ENCODE measurements around the gene OGFOD2. TPM values are rescaled to one million over a fixed set of nuclear protein-coding genes. Genes with fewer than 3 reads are reported as not detected.

Gene OGFOD2
- total and polyA plus RNA-seq, 2 of the 13 experiments (the other 11 are each of a cell fraction or from before 2014, with no cell fraction given) = 13.2 to 14.6 TPM

- peak; percentile 55; the same call in 1 of the 2 replicates for TF ChIP-seq UBTF (CRISPR knock-in tag; IDR thresholded peaks at IDR 0.05)
- TF ChIP-seq RFXAP (CRISPR knock-in tag; IDR thresholded peaks at IDR 0.05; ENCODE audit: borderline replicate concordance) = no peak
- TF ChIP-seq GATA4 (IDR thresholded peaks at IDR 0.05; ENCODE audit: borderline replicate concordance, low read depth) = no peak
- TF ChIP-seq ZNF274 (CRISPR knock-in tag; IDR thresholded peaks at IDR 0.05) = no peak
- TF ChIP-seq DRAP1 (CRISPR knock-in tag; IDR thresholded peaks at IDR 0.05) = no peak
- TF ChIP-seq ZFP91 (CRISPR knock-in tag; IDR thresholded peaks at IDR 0.05; ENCODE audit: borderline replicate concordance) = peak; percentile 58; the same call in 1 of the 2 replicates
- peak; percentile 59; the same call in 1 of the 2 replicates for TF ChIP-seq ZFX (CRISPR knock-in tag; IDR thresholded peaks at IDR 0.05; ENCODE audit: low read depth)
- no peak for TF ChIP-seq MATR3 (CRISPR knock-in tag; IDR thresholded peaks at IDR 0.05)
- no peak for TF ChIP-seq ATM (IDR thresholded peaks at IDR 0.05; ENCODE audit: borderline replicate concordance)
- TF ChIP-seq XRCC5 (optimal IDR thresholded peaks at IDR 0.05; ENCODE audit: low read length) = peak; percentile 52
- TF ChIP-seq ZEB1 (IDR thresholded peaks at IDR 0.05; ENCODE audit: insufficient replicate concordance, low read depth) = no peak
- TF ChIP-seq ZNF788 (CRISPR knock-in tag; IDR thresholded peaks at IDR 0.05; ENCODE audit: borderline replicate concordance) = 0 out of 2 replicates have a peak, but pooled peaks have one; percentile 18
- no peak for TF ChIP-seq ZNF720 (CRISPR knock-in tag; IDR thresholded peaks at IDR 0.05)
- peak; percentile 31 for TF ChIP-seq ASH2L (IDR thresholded peaks at IDR 0.05; ENCODE audit: insufficient read length, low read depth, low read length)
- TF ChIP-seq SMAD9 (CRISPR knock-in tag; IDR thresholded peaks at IDR 0.05) = no peak
- no peak for TF ChIP-seq SMAD3 (CRISPR knock-in tag; IDR thresholded peaks at IDR 0.05)
- TF ChIP-seq NFAT5 (CRISPR knock-in tag; IDR thresholded peaks at IDR 0.05) = no peak
- TF ChIP-seq ZFY (CRISPR knock-in tag; IDR thresholded peaks at IDR 0.05) = peak; percentile 53; the same call in 1 of the 2 replicates
- TF ChIP-seq NBN (conservative IDR thresholded peaks at IDR 0.05) = no peak
- TF ChIP-seq ZNF180 (CRISPR knock-in tag; IDR thresholded peaks at IDR 0.05; ENCODE audit: borderline replicate concordance, low read depth) = no peak
These were observed 10.4 kb upstream of the OGFOD2 start (continued) for GRCh38 chr12:122964439-122965257.

All from HepG2 (cell line).